K562 (cell line): ENCODE results near the gene ASCC1. TPM values are rescaled to one million over a fixed set of nuclear protein-coding genes. Genes with fewer than 3 reads are reported as not detected.

Experiments used
- ATAC-seq: fragments of 200-7000 bp; cut with Tn5 transposase; 3 replicates; pipeline ENCODE4 v1.9.1; 2020; ENCODE audit warnings: moderate library complexity
- BruUV-seq: library from RNA; stranded (reverse); fragments of 400-500 nt; replicated peaks from 2 replicates; lab custom pipeline; 2021; lab: Mats Ljungman, UMichigan
- CTCF ChIA-PET: fragments of 300-600 bp; formaldehyde crosslinking; extraction: SDS; loops from one replicate; lab custom pipeline; 2021; ENCODE audit warnings: low intra/inter-chr PET ratio; lab: Yijun Ruan, JAX
- POLR2A ChIA-PET: fragments of 300-600, 350-650 bp; sonication (Branson Sonifier 250); formaldehyde crosslinking; extraction: SDS; loops from one replicate; lab custom pipeline; 2021; ENCODE audit warnings: antibody characterized with exemption, inconsistent platforms; lab: Yijun Ruan, JAX
- DNase-seq, 4 experiments: peaks; one replicate each; pipeline versions ENCODE4 v3.0.0 to v3.0.0-alpha.2; 2011 to 2018; ENCODE audit warnings: low spot score in 3 of 4, mixed read lengths in 3 of 4; ENCODE audit errors: extremely low read depth in 1 of 4
- FAIRE-seq: peaks from 2 replicates; lab custom pipeline; 2011; peaks lifted over from hg19 to GRCh38; lab: Jason Lieb, UNC
- H2AFZ ChIP-seq: 2 replicates; pipeline ENCODE4 v1.6.0; 2011; ENCODE audit warnings: low read depth, low read length, control low read depth, inconsistent platforms
- H3K27ac ChIP-seq: fragments of 200-600 bp; 3 replicates; pipeline ENCODE4 v1.8.0; 2011; ENCODE audit warnings: low read depth, mild to moderate bottlenecking, control low read depth, inconsistent platforms, low read length, moderate library complexity, mixed read lengths; ENCODE audit errors: extremely low read depth
- H3K27me3 ChIP-seq, 2 experiments: fragments of 300-600 bp in 1 of 2; 2 replicates in 1 of 2; 3 replicates in 1 of 2; pipeline versions ENCODE4 v1.6.0 to v1.8.0; 2011; ENCODE audit warnings: inconsistent platforms in 2 of 2, low read length in 2 of 2, mild to moderate bottlenecking in 1 of 2, mixed read lengths in 1 of 2, moderate library complexity in 1 of 2; ENCODE audit not compliant: control insufficient read depth in 2 of 2, insufficient read depth in 2 of 2
- H3K36me3 ChIP-seq: fragments of 300-600 bp; 3 replicates; pipeline ENCODE4 v1.8.0; 2011; ENCODE audit warnings: mild to moderate bottlenecking, low read length, inconsistent platforms; ENCODE audit not compliant: control insufficient read depth, insufficient read depth
- H3K4me1 ChIP-seq, 2 experiments: fragments of 200-600 bp in 1 of 2; replicated peaks in 1 of 2; 2 replicates in 1 of 2; 3 replicates in 1 of 2; pipeline versions ENCODE4 v1.5.1 to v1.8.0; 2011; ENCODE audit warnings: inconsistent platforms in 2 of 2, low read length in 2 of 2, mild to moderate bottlenecking in 1 of 2, mixed read lengths in 1 of 2, moderate library complexity in 1 of 2; ENCODE audit not compliant: control insufficient read depth in 2 of 2, insufficient read depth in 2 of 2
- H3K4me2 ChIP-seq: 2 replicates; pipeline ENCODE4 v1.6.1; 2011; ENCODE audit warnings: low read length, control low read depth, inconsistent platforms, mixed read lengths; ENCODE audit not compliant: insufficient read depth
- H3K4me3 ChIP-seq: fragments of 200-600 bp; sonication (generic), shearing (Covaris generic); 2 replicates; pipeline ENCODE4 v1.5.1; 2016; ENCODE audit warnings: control low read depth, inconsistent platforms
- H3K79me2 ChIP-seq: fragments of 200-600 bp; 3 replicates; pipeline ENCODE4 v1.8.0; 2011; ENCODE audit warnings: low read length, inconsistent platforms; ENCODE audit not compliant: control insufficient read depth, insufficient read depth
- H3K9ac ChIP-seq, 2 experiments: 2 replicates each; pipeline versions ENCODE4 v1.6.0 to v1.6.1; 2011; ENCODE audit warnings: low read depth in 2 of 2, low read length in 2 of 2, control low read depth in 1 of 2, inconsistent platforms in 1 of 2, mild to moderate bottlenecking in 1 of 2, mixed read lengths in 1 of 2; ENCODE audit not compliant: insufficient read depth in 1 of 2
- H3K9me1 ChIP-seq: one replicate; pipeline ENCODE4 v1.6.0; 2011; ENCODE audit warnings: inconsistent platforms, mild to moderate bottlenecking, low read length, moderate library complexity; ENCODE audit not compliant: control insufficient read depth, insufficient read depth
- H3K9me3 ChIP-seq: replicated peaks from 2 replicates; pipeline ENCODE4 v1.5.1; 2011; ENCODE audit warnings: low read depth, low read length, inconsistent platforms; ENCODE audit not compliant: control insufficient read depth, insufficient read depth
- H4K20me1 ChIP-seq: replicated peaks from 2 replicates; pipeline ENCODE4 v1.6.1; 2011; ENCODE audit warnings: low read length, inconsistent platforms, mixed read lengths; ENCODE audit not compliant: control insufficient read depth, insufficient read depth
- HIVEP1 ChIP-seq: fragments of 250-450 bp; sonication (Bioruptor Pico); IDR thresholded peaks from 2 replicates; pipeline ENCODE4 v1.4.0; 2020; ENCODE audit warnings: mild to moderate bottlenecking
- TAL1 ChIP-seq: fragments of 450-650 bp; IDR thresholded peaks from 2 replicates; pipeline ENCODE4 v1.6.1; 2016; ENCODE audit warnings: mild to moderate bottlenecking
- ZNF384 ChIP-seq: IDR thresholded peaks from 2 replicates; pipeline ENCODE4 v1.6.1; 2012; ENCODE audit warnings: low read depth, low read length, improper control_type of control experiment
- WGBS: fragments of 100-300 bp; shearing (Covaris generic); methylation state at CpG from one replicate; pipeline ENCODE4 v1.1.6; 2016; ENCODE audit warnings: low coverage, mixed read lengths; ENCODE audit not compliant: insufficient coverage; ENCODE audit errors: missing lambda C conversion rate; 5-methylcytosine and 5-hydroxymethylcytosine counted together
- in situ Hi-C: fragments of 300-500 bp; cut with MboI; formaldehyde crosslinking; loops from 4 replicates; pipeline ENCODE4 v1.15.0; 2018; ENCODE audit warnings: inconsistent platforms, mixed read lengths
- intact Hi-C: fragments of 100-400 bp; cut with micrococcal nuclease; formaldehyde crosslinking; loops from 2 replicates; pipeline ENCODE4 v1.14.2; 2022
- polyA plus RNA-seq, 8 experiments: library from polyadenylated mRNA; depleted of rRNA in 4 of 8; stranded (reverse) in 5 of 8; unstranded in 3 of 8; fragments of >200 nt; fragmentation: Nextera tagmentation in 2 of 8; fragmentation: Illumina TruSeq in 1 of 8; extraction: Ambion mirVana in 2 of 8; extraction: Trizol in 1 of 8; gene quantifications; 2 replicates each; pipeline versions ENCODE4 v1.2.1 to v1.2.3, GENCODE V29; 2011 to 2014; ENCODE audit warnings: inconsistent platforms in 1 of 8, missing spikeins in 1 of 8
- total RNA-seq, 7 experiments: library from RNA; depleted of rRNA in 6 of 7; stranded (reverse); fragments of >200 nt in 6 of 7; fragmentation: Illumina TruSeq in 2 of 7; extraction: Trizol in 2 of 7; gene quantifications; 2 replicates each; pipeline versions ENCODE4 v1.2.1 to v1.2.3, GENCODE V29; 2011 to 2021; ENCODE audit warnings: low replicate concordance in 1 of 7
- TF ChIP-seq, protein P1 (sequence below): sonication (generic); formaldehyde crosslinking; IDR thresholded peaks from 2 replicates; pipeline ENCODE4 v1.8.1; 2023; ENCODE audit warnings: mild to moderate bottlenecking, missing genetic modification reagents
- TF ChIP-seq, protein P2 (sequence below): sonication (generic); formaldehyde crosslinking; IDR thresholded peaks from 2 replicates; pipeline ENCODE4 v1.9.0; 2022; ENCODE audit warnings: mild to moderate bottlenecking, missing genetic modification reagents

ASCC1 gene
- total and polyA plus RNA-seq, 9 of the 15 experiments (the other 6 are each of a cell fraction or from before 2014, with no cell fraction given) = 31.7 to 73.3 (median 52.8) TPM

DNA sequence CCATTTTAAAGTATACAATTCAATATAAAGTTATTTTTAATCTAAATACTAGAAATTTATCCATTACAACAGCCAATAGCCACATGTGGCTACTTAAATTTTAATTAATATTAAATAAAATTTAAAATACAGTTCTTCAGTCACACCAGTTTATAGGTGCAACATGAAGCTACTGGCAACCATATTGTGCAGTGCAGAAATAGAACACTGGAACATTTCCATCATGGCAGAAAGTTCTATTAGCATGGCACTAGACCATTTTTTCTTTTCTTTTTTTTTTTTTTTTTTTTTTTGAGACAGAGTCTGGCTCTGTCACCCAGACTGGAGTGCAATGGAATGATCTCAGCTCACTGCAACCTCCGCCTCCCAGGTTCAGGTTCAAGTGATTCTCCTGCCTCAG lies 5.2 kb upstream of the ASCC1 start:
- intact Hi-C loops = no loop called here
- Histone ChIP-seq H3K79me2 (peaks cover 50% of the 10 kb centered on the region), H3K27me3 (no peaks in the 10 kb centered on the region), H3K4me2 (no peak overlapping the region), H3K4me3 (no peak overlapping the region), H4K20me1 (no peaks in the 10 kb centered on the region), H3K9me3 (no peaks in the 10 kb centered on the region), H3K9ac (no peak overlapping the region), H3K36me3 (peaks cover 31% of the 10 kb centered on the region), H3K9me1 (no peaks in the 10 kb centered on the region), H2AFZ (no peak overlapping the region), H3K4me1 (peaks cover 8 to 27% of the 10 kb centered on the region in 2 experiments; a peak in 4 of 5 replicates), H3K27ac (no peak overlapping the region)
- in situ Hi-C loops = loop anchor here (5.0 to 10.0 kb wide), 2 partner anchors 106 to 316 kb away; no protein-coding TSS in a partner anchor
- FAIRE-seq = no peak
- BruUV-seq = no TSS peak
- TF ChIP-seq TAL1 = no peak
- ATAC-seq = no peak
- 100% methylated on average over 1 of the region's 1 CpG for WGBS
- no peak for DNase-seq
- ChIA-PET POLR2A (interaction anchor here (0.6 to 9.2 kb wide), 5 partner anchors 8 to 69 kb away, joined by 3 to 70 read pairs (median 6); partner anchors contain the start of gene DDIT4), CTCF (interaction anchor here (0.6 to 1.3 kb wide), 2 partner anchors 14 to 173 kb away, joined by 3 to 4 read pairs; no protein-coding TSS in a partner anchor)

DNA sequence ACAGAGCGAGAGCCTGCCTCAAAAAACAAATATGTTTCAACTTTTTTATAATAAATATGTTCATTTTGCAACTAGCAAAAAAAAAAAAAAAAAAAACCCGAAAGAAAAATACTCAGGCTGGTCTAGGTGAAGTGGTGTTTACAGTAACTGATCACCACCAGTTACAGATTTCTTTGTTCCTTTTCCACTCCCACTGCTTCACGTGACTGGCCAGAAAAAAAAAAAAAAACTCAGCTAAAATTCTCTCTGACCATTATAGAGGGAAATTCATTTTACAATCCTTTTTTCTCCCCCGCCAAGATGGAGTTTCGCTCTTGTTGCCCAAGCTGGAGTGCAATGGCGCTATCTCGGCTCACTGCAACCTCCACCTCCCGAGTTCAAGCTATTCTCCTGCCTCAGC lies 4.6 kb upstream of the ASCC1 start:
- no peaks in the 10 kb centered on the region for H3K9me1 ChIP-seq
- peaks cover 54% of the 10 kb centered on the region for H3K79me2 ChIP-seq
- no peaks in the 10 kb centered on the region for H3K27me3 ChIP-seq
- no peak overlapping the region for H3K4me3 ChIP-seq
- ChIA-PET POLR2A (interaction anchor here (0.6 to 9.2 kb wide), 4 partner anchors 9 to 70 kb away, joined by 4 to 70 read pairs (median 6); partner anchors contain the start of gene DDIT4), CTCF (interaction anchor here (1.3 kb wide), 1 partner anchor 172 kb away, joined by 3 read pairs; no protein-coding TSS in a partner anchor)
- TF ChIP-seq HIVEP1 (CRISPR knock-in tag) (no peak), ZNF384 (peak; percentile 56)
- TF ChIP-seq, protein P1, sequence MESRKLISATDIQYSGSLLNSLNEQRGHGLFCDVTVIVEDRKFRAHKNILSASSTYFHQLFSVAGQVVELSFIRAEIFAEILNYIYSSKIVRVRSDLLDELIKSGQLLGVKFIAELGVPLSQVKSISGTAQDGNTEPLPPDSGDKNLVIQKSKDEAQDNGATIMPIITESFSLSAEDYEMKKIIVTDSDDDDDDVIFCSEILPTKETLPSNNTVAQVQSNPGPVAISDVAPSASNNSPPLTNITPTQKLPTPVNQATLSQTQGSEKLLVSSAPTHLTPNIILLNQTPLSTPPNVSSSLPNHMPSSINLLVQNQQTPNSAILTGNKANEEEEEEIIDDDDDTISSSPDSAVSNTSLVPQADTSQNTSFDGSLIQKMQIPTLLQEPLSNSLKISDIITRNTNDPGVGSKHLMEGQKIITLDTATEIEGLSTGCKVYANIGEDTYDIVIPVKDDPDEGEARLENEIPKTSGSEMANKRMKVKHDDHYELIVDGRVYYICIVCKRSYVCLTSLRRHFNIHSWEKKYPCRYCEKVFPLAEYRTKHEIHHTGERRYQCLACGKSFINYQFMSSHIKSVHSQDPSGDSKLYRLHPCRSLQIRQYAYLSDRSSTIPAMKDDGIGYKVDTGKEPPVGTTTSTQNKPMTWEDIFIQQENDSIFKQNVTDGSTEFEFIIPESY (CRISPR knock-in tag) = peak; percentile 87
- TF ChIP-seq, protein P2, sequence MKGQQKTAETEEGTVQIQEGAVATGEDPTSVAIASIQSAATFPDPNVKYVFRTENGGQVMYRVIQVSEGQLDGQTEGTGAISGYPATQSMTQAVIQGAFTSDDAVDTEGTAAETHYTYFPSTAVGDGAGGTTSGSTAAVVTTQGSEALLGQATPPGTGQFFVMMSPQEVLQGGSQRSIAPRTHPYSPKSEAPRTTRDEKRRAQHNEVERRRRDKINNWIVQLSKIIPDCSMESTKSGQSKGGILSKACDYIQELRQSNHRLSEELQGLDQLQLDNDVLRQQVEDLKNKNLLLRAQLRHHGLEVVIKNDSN = peak; percentile 26; the same call in 1 of the 2 replicates
- 79% methylated on average over 8 of the region's 8 CpGs for WGBS
- no peak overlapping the region for H3K27ac ChIP-seq
- H3K4me1 ChIP-seq = peaks cover 8 to 27% of the 10 kb centered on the region in 2 experiments; a peak in 4 of 5 replicates
- no peak overlapping the region for H2AFZ ChIP-seq
- no peaks in the 10 kb centered on the region for H4K20me1 ChIP-seq
- intact Hi-C loops (no loop called here), in situ Hi-C loops (loop anchor here (5.0 to 10.0 kb wide), 2 partner anchors 107 to 316 kb away; no protein-coding TSS in a partner anchor)
- no TSS peak for BruUV-seq
- DNase-seq (no peak), ATAC-seq (no peak), FAIRE-seq (no peak)
- H3K9me3 ChIP-seq = no peaks in the 10 kb centered on the region
- no peak overlapping the region for H3K9ac ChIP-seq
- peaks cover 31% of the 10 kb centered on the region for H3K36me3 ChIP-seq
- no peak overlapping the region for H3K4me2 ChIP-seq
